ENCODE data around the gene ZNHIT1.

ZNHIT1 gene

GRCh38 chr7:101218236-101219125, 516 bp downstream of the ZNHIT1 start:
- no peak for DNase-seq (ENCODE audit: low read depth)

GRCh38 chr7:101220295-101220694, 2.3 kb downstream of the ZNHIT1 start:
- DNase-seq (ENCODE audit: low read depth) = no peak

- DNase-seq (ENCODE audit: low read depth) = no peak
Measured at GRCh38 chr7:101222275-101222830, 4.4 kb downstream of the ZNHIT1 start.

GRCh38 chr7:101223528-101223927, 5.6 kb downstream of the ZNHIT1 start:
- DNase-seq (ENCODE audit: low read depth) = no peak

GRCh38 chr7:101225650-101226049, 7.7 kb downstream of the ZNHIT1 start:
- DNase-seq (ENCODE audit: low read depth) = no peak

GRCh38 chr7:101226721-101227120, 8.8 kb downstream of the ZNHIT1 start:
- DNase-seq (ENCODE audit: low read depth) = no peak

- DNase-seq (ENCODE audit: low read depth) = no peak
Measured at GRCh38 chr7:101231644-101232043, 13.7 kb downstream of the ZNHIT1 start.

GRCh38 chr7:101232141-101232850, 14.3 kb downstream of the ZNHIT1 start:
- no peak for DNase-seq (ENCODE audit: low read depth)

GRCh38 chr7:101233907-101234547, 16.1 kb downstream of the ZNHIT1 start:
- DNase-seq (ENCODE audit: low read depth) = no peak

- no peak for DNase-seq (ENCODE audit: low read depth)
Measured at GRCh38 chr7:101234636-101235035, 16.7 kb downstream of the ZNHIT1 start.

- no peak for DNase-seq (ENCODE audit: low read depth)
Measured at GRCh38 chr7:101235050-101235449, 17.1 kb downstream of the ZNHIT1 start.

GRCh38 chr7:101235522-101235921, 17.6 kb downstream of the ZNHIT1 start:
- DNase-seq (ENCODE audit: low read depth) = no peak

GRCh38 chr7:101236292-101236835, 18.4 kb downstream of the ZNHIT1 start:
- no peak for DNase-seq (ENCODE audit: low read depth)

- DNase-seq (ENCODE audit: low read depth) = no peak
Measured at GRCh38 chr7:101237206-101238067, 19.5 kb downstream of the ZNHIT1 start, which contains the start of gene CLDN15. CLDN15 (minus strand) TSS chr7:101237802; CDS start chr7:101237581, 221 bp downstream.

- DNase-seq (ENCODE audit: low read depth) = no peak
Measured at GRCh38 chr7:101238226-101239182, 20.5 kb downstream of the ZNHIT1 start.

- no peak for DNase-seq (ENCODE audit: low read depth)
Measured at GRCh38 chr7:101239191-101239950, 21.4 kb downstream of the ZNHIT1 start.

- no peak for DNase-seq (ENCODE audit: low read depth)
Measured at GRCh38 chr7:101239951-101240220, 21.9 kb downstream of the ZNHIT1 start.

- no peak for DNase-seq (ENCODE audit: low read depth)
Measured at GRCh38 chr7:101240226-101241014, 22.5 kb downstream of the ZNHIT1 start.

GRCh38 chr7:101241015-101241363, 23.0 kb downstream of the ZNHIT1 start:
- no peak for DNase-seq (ENCODE audit: low read depth)
